Activated gamma-delta T cell treated with Interleukin-2 at 50 U/mL for 16 hours (primary cell): ENCODE measurements around the gene GSTO2.
A peak's percentile ranks its signal among the peaks of the same experiment; 100 is the strongest.

Experiments
- DNase-seq: peaks from one replicate; pipeline ENCODE4 v3.0.0-alpha.2; 2020

GSTO2 gene

GRCh38 chr10:104344219-104344618, 75.2 kb downstream of the GSTO2 start:
- DNase-seq = no peak

DNA sequence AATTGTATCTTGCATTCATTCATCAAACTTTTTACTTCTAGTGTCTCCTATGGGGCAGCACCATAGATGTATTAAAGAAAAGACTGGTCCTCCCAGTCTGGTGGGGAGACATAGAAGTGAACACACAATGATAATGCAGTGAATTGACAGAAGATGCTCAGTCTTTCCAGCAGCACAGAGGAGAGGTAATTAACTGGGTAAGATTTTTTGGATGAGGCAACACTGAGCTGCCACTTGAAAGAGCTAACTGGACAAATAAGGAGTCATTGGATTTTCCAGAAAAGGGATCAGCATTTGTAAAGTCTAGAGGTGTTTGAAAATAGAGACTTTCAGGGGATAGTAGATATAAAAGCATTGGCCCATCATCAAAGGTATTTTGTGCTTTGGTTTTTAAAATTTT, 76.5 kb downstream of the GSTO2 start:
- DNase-seq = no peak

DNA sequence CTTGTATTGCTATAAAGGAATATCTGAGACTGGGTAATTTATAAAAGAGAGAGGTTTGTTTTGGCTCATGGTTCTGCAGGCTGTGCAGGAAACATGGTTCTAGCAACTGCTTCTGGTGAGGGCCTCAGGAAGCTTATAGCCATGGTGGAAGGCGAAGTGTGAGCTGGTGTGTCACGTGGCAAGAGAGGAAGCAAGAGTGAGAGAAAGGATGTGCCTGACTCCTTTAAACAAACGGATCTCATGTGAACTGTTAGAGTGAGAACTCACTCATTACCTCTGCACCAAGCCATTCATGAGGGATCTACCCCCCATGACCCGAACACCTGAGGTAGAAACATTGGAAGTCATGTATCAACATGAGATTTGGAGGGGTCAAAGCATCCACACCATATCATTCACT, 77.0 kb downstream of the GSTO2 start:
- no peak for DNase-seq

DNA sequence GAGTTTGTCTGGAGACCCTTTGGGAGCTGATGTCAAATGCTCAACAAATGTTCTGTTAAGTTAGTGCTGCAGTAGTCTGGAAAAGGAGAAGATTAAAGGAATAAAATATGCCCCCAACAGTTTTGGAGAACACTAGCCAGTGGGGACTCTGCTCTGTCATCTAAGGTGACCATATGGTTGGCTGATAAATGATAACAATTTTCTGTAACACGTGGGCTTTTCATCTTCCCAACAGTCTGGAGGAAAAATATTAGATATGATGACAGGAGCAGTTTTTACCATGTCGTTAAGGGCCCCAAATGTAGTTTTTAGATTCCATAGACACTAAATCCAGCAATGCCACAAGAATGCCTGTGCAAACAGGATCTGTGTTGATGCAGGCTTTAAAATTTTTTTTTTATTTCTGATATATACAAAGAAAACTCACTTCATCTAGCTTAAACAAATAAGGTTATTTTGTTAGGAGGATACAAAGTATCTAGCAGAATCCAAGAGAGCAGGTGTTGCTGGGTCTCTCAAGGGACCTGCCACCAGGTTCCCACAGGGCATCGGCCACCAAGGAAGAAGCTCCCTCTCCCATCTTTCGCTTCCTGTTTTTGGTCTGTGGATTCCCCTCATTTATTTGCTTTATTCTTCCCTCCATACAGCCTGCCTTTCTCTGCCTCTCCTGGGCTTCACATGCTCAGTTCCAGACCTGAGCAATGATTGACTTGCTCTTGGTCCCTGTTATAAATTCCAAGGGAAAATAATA, 78.5 kb downstream of the GSTO2 start:
- DNase-seq = no peak

- DNase-seq = no peak
Measured at GRCh38 chr10:104348601-104349000, 79.6 kb downstream of the GSTO2 start.

- no peak for DNase-seq
Measured at GRCh38 chr10:104349623-104350126, 80.7 kb downstream of the GSTO2 start.

- DNase-seq = no peak
Measured at GRCh38 chr10:104350127-104350635, 81.2 kb downstream of the GSTO2 start.

DNA sequence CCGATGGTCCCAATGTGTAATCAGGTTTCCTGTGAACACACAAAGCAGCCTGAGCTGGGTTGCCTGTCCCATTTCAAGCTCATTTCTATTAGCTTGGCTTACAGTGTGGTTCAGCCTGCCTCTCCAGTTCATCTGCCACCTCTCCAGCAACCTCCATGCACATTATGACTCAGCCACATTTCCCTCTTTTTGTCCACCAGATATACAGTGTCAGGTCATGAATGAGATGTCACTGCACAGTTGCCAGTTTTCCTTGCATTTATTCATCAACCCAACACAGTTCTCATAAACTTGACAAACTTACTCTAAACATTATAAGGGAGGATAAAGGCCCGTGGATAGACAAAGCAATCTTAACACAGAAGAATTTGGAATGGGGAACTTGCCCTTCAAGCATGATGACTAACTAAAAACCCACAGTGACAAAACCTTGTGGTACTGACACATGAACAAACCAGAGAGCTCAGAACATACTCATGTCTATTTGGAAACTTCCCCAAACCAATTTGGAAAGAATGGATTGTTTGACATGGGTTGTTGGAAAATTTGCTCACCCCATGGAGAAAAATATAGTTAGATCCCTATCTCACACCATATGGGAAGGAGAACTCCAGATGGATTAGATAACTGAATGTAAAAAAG, 82.2 kb downstream of the GSTO2 start:
- no peak for DNase-seq

- DNase-seq = no peak
Measured at GRCh38 chr10:104351919-104352318, 82.9 kb downstream of the GSTO2 start.

DNA sequence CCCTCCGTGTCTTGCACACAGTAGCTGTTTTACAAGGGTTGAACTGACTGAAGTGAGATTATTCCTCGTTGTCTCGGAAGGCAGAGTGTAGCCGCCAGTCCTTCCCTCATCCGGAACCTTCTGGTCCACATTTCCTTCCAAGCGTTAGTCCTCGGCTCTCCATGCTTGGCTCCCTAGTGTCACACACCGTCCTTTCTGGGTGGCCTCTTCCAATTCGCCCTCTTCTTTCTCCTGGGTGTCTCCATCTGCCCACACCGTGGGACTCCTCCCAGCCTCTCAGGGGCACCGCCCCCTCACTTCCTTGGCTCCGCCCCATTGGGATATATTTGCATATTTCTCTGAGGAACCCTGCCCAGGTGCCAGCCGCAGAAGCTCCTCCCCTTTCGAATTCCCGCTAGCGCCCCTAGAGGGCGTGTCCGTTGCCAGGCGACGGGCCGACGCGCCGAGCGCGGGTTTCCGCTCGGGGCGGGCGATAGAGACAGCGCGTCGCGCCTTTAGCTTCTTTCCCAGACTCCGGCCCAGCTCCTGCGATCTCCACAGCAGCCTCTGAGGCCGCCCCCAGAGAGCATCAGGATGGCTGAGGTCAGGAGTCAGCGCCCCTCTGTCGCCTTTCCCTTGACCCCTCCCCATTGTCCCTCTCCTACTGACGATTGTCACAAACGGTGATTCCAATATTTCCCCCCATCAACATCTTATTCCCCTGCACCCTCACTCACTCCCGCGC, 84.5 kb downstream of the GSTO2 start, which contains the start of gene CFAP58:
TSS of gene CFAP58 (plus strand) at position 509 of the 724 bp plus-strand sequence. CDS start at position 574, 65 bp downstream.
- peak; percentile 86 for DNase-seq
